Hematopoietic multipotent progenitor cell treated with erythropoietin and hydrocortisone succinate and interleukin-3 and kit ligand, for 17 days (in vitro differentiated cells): ENCODE results near the gene CRYBA1.
"Not testable (repeated sequence)": the region's sequence is repeated elsewhere in the genome, so short reads cannot be mapped to it uniquely, and the experiment has no call there.

Source experiments
- DNase-seq: peaks from one replicate; pipeline ENCODE4 v3.0.0-alpha.2; 2015; ENCODE audit warnings: low spot score

Gene CRYBA1, protein sequence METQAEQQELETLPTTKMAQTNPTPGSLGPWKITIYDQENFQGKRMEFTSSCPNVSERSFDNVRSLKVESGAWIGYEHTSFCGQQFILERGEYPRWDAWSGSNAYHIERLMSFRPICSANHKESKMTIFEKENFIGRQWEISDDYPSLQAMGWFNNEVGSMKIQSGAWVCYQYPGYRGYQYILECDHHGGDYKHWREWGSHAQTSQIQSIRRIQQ

DNA sequence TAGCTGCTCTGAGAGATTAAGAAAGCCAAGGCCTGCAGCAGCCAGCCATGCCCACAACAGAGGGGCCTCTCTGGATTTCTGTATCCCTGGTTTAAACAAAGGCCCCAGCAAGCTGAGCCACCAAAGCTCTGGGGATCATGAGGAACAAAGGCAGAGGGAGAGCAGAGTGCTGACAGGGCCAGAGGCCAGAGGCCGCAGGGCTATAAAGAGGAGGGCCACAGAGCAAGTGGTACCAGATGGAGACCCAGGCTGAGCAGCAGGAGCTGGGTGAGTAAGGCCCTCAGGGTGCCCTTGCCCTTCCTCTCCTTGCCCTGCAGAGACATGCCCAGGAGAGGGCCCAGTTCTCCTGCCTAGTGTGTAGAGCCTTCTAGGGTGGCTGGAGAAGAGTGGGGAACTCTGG, at the start of gene CRYBA1:
CRYBA1 (plus strand) TSS at position 232 of the 400 bp plus-strand sequence; CDS start at position 237, 5 bp downstream.
- no peak for DNase-seq

DNA sequence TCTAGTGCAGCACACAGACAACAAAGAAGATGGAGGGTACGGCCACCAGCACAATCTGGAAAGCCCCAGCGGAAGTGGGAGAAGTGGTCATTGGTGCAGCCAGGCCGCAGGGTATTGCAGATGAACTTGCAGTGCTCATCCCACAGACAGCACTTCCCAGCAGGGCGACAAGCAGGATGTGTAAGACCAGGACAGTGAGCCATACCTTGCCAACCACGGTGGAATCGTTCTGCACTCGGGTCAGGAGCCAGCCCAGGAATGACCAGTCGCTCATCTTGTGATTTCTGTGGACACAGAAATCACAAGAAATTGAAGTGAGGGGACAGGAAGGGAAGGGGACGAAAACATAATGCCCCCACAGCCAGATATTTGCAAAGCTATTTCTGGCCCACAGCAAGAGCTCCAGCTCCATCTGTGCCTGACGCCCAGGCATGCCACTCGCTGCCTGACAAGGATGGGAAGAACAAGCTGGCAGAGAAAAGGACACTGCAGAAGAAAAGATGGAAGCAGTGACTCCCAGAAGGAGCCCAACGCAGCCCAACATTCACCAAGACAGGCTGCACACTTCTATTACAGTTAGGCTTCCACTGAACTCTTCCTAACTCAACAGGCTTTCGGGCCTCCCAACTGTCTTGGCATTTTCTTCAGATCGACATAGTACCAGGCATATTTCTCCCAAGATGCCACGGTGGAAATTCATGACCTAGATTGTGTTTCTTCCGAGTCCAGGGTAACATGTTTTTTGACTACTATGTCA, 49.0 kb upstream of the CRYBA1 start:
- DNase-seq: no peak

DNA sequence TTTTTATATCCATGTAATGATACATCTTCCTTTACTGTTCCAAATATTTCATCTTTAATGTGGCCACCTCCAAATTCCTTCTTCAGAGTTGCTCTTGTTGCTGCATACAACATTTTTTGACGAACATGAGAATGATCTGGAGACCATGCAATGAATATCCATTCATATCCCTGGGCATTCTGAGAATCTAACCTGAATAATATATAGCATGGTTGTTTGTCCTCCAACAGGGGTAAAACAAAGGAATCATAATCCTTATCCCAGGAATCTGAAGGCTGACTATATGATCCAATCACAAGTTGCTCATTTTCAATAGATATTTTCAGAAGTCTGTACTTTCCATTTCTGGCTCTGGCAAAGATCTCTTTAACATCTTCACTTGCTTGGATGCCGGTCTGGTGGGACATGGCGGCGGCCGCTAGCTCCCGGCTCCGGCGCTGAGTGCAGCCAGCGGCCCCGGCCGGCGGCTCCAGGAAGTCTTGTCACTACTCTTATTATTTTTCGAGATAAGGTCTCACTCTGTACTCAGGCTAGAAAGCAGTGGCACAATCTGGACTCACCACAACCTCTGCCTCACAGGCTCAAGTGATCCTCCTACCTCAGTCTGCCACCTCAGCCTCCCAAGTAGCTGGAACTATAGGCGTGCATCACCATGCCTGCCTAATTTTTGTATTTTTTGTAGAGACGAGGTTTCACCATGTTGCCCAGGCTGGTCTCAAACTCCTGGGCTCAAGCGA, 42.4 kb upstream of the CRYBA1 start:
- not testable (repeated sequence) for DNase-seq

DNA sequence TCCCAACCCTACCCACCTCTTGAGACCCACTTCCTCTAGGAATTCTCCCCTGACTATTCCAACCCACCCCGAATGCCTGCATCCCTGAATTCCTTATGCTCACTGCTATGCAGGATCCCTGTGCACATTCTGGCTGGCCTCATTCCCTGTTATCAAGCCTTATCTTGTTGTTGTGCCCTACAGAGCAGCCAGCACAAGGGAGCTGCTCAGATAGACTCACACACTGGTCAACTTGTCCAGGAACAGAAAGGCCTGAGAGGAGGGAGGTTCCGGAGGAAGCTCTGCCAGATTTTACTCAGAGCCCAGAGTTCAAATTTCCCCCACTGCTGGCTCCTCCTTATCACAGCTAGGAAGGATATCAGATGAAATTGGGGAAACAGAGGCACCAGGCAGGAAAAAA, 41.6 kb upstream of the CRYBA1 start:
- no peak for DNase-seq

DNA sequence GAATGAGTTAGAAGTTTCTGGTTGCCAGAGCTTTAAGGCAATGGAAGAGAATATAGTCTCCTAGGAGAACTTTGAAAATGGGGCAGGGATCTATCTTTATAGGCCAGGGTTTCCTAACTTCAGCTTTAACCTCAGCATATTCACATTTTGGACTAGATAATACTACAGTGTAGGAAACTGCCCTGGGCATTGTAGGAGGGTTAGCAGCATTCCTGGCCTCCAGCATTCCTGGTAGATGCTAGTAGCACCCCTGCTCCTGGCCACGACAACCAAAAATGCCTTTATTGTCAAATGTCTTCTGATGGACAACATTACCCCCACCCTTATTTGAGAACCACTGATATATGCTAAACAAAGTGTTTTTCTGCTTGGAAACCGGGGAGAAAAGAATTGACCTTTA, 38.7 kb upstream of the CRYBA1 start:
- no peak for DNase-seq

DNA sequence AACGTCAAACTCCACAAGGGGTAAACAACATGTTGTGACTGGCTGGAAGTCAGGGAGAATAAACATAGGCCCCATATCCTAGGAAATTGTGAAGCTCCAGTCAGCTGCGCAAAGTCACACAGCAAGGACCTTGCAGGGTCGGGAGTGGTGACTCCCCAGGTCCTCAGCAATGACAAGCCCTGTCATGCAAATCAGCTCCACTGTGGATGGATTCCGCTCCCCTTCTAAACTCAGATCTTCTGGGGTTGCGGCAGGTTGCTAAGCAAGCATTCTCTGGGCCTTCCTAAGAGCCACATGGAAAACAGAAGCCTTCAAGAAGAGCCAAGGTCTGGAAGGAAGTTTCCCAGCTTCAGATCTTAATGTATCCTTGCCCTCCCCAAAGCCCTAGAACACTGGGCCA, 37.6 kb upstream of the CRYBA1 start:
- DNase-seq: no peak

DNA sequence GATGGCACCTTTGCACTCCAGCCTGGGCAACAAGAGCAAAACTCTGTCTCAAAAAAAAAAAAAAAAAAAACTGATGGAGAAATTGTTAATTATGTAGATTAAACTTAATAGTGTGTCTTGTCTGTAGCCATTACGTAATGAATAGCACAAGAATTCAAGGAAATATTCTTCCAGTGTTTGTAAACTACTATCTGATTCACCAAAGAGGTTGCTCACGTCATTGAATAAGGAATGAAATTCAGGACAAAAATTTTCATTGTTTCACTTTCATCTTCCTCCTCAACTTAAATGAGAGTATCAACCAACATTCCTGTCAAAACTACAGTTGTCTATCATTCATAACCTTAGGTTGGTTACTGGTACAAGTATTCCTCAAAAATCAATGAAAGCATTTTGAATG, 35.8 kb upstream of the CRYBA1 start:
- DNase-seq: no peak

- no peak for DNase-seq
Observed at GRCh38 chr17:29212094-29212631, 34.5 kb upstream of the CRYBA1 start.

DNA sequence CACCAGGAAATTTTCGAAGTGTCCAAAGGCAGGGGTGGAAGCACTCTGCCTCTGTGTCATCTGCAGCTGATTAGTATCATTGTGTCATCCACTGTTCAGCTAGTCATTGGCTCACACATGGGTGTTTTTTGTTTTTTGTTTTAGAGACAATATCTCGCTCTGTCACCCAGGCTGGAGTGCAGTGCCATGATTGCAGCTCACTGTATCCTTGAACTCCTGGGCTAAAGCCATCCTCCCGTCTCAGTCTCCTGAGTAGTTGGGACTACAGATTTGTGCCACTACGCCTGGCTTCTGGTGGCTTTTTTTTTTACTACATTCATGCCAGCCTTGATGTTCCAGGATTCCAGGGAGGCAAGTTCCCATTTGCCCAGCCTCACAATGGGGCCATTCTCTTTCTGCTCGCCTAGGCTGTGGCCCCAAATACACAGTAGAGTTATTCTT, 34.0 kb upstream of the CRYBA1 start:
- DNase-seq: no peak

DNA sequence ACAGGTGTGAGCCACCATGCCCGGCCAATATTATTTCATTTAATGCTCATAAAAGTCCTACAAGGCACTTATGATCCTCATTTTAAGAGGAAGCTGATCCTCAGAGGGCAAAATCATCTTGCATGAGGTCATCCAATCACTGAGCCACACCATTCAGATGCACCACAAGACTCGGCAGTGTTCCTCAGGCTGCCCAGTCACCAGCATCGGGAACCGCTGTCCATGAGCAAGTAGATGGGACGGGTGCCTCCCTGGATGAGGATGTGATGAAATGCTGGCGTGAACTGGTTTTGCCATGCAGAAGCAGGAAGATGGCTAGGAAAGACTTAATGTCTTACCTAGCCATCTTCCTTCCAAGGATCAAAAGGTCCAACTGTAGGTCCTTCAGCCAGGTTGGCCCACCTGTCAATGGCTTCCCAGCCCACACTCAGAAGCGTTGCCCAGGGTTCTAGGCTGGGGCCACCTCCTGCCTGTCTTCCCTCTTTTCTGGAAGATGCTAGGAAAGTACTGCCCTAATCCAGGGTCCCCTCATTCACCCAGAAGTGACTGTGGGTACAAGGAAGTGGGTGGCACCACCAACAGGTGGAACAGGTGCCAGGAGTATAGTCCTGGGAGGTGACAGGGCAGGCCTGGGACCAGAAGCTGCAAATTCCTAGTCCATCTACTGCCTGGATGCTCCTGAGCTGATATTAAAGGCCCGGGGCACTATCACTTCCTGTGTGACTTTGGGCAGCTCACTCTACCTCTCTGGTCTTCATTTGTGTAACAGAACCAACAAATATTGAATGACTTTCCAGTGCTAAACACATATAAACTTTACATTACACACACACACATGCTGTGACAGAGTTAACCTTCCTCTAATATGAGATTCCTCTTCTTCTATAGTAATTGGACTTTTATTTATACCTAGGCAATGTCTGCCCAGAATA, 32.2 kb upstream of the CRYBA1 start:
- DNase-seq: no peak

DNA sequence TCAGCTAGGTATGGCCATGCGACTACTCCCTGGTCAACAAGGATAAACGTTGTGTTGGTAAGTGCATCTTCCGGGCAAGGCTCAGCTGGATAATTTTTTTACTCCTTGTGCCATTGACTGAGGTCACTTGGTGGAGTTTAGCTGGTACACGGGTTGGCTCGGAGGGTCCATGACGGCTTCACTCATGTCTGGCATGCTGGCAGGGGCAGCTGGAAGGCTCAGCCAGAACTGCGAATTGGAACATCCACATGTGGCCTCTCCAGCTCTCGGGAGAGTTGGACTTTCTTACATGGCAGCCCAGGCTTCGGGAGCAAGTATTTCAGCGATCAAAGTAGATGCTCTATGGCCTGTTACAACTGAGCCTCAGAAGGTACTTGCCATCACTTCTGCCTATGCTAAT, 31.5 kb upstream of the CRYBA1 start:
- no peak for DNase-seq

DNA sequence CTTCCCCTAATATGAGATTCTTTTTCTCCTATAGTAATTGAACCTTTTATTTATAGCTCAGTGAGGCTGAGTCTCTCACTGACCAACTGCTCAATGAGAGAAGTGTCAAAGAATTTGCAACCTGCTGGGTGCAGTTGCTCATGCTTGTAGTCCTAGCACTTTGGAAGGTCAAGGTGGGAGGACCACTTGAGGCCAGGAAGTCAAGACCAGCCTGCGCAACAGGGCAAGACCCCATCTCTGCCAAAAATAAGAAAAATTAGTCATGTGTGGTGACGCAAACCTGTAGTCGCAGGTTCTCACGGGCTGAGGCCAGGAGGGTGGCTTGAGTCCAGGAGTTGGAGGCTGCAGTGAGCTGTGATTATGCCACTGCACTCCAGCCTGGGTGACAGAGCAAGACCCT, 30.9 kb upstream of the CRYBA1 start:
- DNase-seq: no peak

- DNase-seq: no peak
Observed at GRCh38 chr17:29216181-29216580, 30.5 kb upstream of the CRYBA1 start.

DNA sequence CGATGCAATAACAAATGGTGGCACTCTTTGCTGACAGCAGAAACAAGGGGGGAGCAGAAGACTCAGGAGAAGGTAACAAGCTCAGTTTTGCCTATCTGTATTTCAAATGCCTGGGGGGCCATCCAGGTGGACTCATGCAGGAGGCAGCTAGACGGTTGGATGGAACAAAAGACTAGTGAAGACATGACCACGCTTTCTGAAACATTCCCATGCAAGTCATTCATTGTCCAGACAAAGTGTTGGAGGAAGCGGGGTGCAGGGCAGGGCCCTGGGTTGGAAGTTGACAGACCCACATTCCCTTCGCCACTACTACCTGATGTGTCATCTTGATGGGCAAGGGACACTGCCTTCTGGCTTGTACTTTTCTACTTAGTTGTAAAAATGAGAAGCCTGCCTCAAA, 29.8 kb upstream of the CRYBA1 start:
- DNase-seq: no peak

- DNase-seq: peak; percentile 82
Observed at GRCh38 chr17:29219378-29220047, 27.1 kb upstream of the CRYBA1 start.

GRCh38 chr17:29221338-29221737, 25.3 kb upstream of the CRYBA1 start:
- not testable (repeated sequence) for DNase-seq

DNA sequence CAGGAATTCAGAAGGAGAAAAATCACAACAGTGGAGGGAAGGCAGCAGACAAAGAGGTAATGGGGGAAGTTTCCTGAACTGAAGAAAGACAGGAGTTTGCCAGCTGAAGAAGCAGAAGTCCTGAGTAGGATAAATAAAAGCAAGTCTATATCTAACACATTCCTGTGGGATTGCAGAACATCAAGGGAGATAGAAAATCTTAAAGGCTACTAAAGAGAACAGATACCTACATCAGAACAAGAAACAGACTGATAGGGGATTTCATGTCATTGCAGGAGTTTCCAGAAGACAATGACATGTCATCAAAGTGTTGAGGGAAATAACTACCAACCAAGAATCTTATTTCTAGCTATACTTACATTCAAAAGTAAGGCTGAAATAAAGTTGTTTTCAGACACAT, 21.3 kb upstream of the CRYBA1 start:
- DNase-seq: no peak

GRCh38 chr17:29233301-29233700, 13.4 kb upstream of the CRYBA1 start:
- no peak for DNase-seq

DNA sequence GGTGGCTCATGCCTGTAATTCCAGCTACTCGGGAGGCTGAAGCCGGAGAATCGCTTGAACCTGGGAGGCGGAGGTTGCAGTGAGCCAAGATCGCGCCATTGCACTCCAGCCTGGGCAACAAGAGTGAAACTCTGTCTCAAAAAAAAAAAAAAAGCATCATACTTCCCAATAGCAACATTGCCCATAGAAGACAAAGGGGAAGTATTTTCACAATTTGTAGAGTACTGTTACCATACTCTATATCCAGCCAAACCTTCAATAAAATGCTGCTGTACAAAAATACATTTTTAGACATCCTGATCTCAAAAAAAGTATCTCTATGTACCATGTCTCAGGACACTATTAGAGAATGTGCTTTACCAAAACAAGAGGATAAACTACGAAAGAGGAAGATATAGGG, 11.7 kb upstream of the CRYBA1 start:
- not testable (repeated sequence) for DNase-seq

- DNase-seq: no peak
Observed at GRCh38 chr17:29235904-29236303, 10.8 kb upstream of the CRYBA1 start.

- DNase-seq: no peak
Observed at GRCh38 chr17:29237476-29238132, 9.1 kb upstream of the CRYBA1 start.
